Eye (tissue), 1 donor: ENCODE data around the gene CDK5.

Experiments used
- DNase-seq: peaks from one replicate; pipeline ENCODE4 v3.0.0-alpha.2; 2015

Gene CDK5

GRCh38 chr7:151071032-151071866, 13.6 kb upstream of the CDK5 start:
- no peak for DNase-seq

GRCh38 chr7:151070574-151070960, 12.9 kb upstream of the CDK5 start:
- DNase-seq = no peak

- no peak for DNase-seq
These were observed 12.3 kb upstream of the CDK5 start for GRCh38 chr7:151069841-151070573.

- DNase-seq = no peak
These were observed 10.5 kb upstream of the CDK5 start for GRCh38 chr7:151068069-151068773.

- DNase-seq = no peak
These were observed 8.7 kb upstream of the CDK5 start for GRCh38 chr7:151066273-151066974.

- no peak for DNase-seq
These were observed 7.8 kb upstream of the CDK5 start for GRCh38 chr7:151065516-151065915.

- DNase-seq = no peak
These were observed 7.3 kb upstream of the CDK5 start for GRCh38 chr7:151064993-151065392.

GRCh38 chr7:151064454-151064853, 6.8 kb upstream of the CDK5 start:
- no peak for DNase-seq

GRCh38 chr7:151063212-151063561, 5.5 kb upstream of the CDK5 start:
- DNase-seq = no peak

- DNase-seq = peak; percentile 87
These were observed 4.9 kb upstream of the CDK5 start for GRCh38 chr7:151062399-151063211.

GRCh38 chr7:151062111-151062398, 4.4 kb upstream of the CDK5 start:
- no peak for DNase-seq

- DNase-seq = no peak
These were observed 3.8 kb upstream of the CDK5 start for GRCh38 chr7:151061213-151062110.

- peak; percentile 64 for DNase-seq
These were observed 2.9 kb upstream of the CDK5 start for GRCh38 chr7:151060416-151061212.

GRCh38 chr7:151060113-151060415, 2.4 kb upstream of the CDK5 start:
- DNase-seq = no peak

GRCh38 chr7:151059367-151060112, 1.8 kb upstream of the CDK5 start, which contains the start of gene SLC4A2:
TSS of gene SLC4A2 (plus strand) at chr7:151059589. CDS start at chr7:151061988, 2,399 bp downstream.
- DNase-seq = peak; percentile 89

- no peak for DNase-seq
These were observed 1.2 kb upstream of the CDK5 start for GRCh38 chr7:151058781-151059366.

- peak; percentile 99 for DNase-seq
These were observed 488 bp upstream of the CDK5 start for GRCh38 chr7:151057989-151058780.
